C4-2B (cell line): Measurements from ENCODE around the gene ABCC2.

ENCODE experiments used
- CTCF ChIP-seq: fragments of 450-650 bp; conservative IDR thresholded peaks from 2 replicates; pipeline ENCODE4 v1.5.1; 2017; ENCODE audit warnings: mild to moderate bottlenecking
- ZFX ChIP-seq: fragments of 450-650 bp; IDR thresholded peaks from 2 replicates; pipeline ENCODE4 v1.6.1; 2017

GRCh38 chr10:99827936-99828335 lies 45.5 kb downstream of the ABCC2 start:
- TF ChIP-seq CTCF (no peak), ZFX (no peak)
